HEK293T (cell line): ENCODE results near the gene DNAAF6.
"Not testable (repeated sequence)": the region's sequence is repeated elsewhere in the genome, so short reads cannot be mapped to it uniquely, and the experiment has no call there.

Experiments used
- CTCF ChIA-PET: fragments of 350-600 bp; formaldehyde crosslinking; extraction: SDS; loops from one replicate; lab custom pipeline; 2021; ENCODE audit warnings: antibody characterized with exemption, inconsistent platforms; lab: Yijun Ruan, JAX
- POLR2A ChIA-PET: fragments of 350-600 bp; formaldehyde crosslinking; extraction: SDS; loops from one replicate; lab custom pipeline; 2020; ENCODE audit warnings: antibody characterized with exemption, inconsistent platforms; lab: Yijun Ruan, JAX
- DNase-seq: peaks from one replicate; pipeline ENCODE4 v3.0.0; 2012; ENCODE audit warnings: mixed read lengths; ENCODE audit errors: extremely low spot score
- ARNT ChIP-seq: fragments of 450-650 bp; IDR thresholded peaks from 2 replicates; pipeline ENCODE4 v1.6.1; 2017; ENCODE audit warnings: mild to moderate bottlenecking
- BHLHE40 ChIP-seq: fragments of 450-650 bp; IDR thresholded peaks from 2 replicates; pipeline ENCODE4 v1.6.1; 2016; ENCODE audit warnings: mild to moderate bottlenecking, moderate library complexity, borderline replicate concordance
- CTBP1 ChIP-seq: fragments of 450-650 bp; IDR thresholded peaks from 2 replicates; pipeline ENCODE4 v1.6.1; 2016; ENCODE audit warnings: borderline replicate concordance
- ELF4 ChIP-seq: fragments of 450-650 bp; IDR thresholded peaks from 2 replicates; pipeline ENCODE4 v1.6.1; 2017; ENCODE audit warnings: antibody characterized with exemption
- FOXA1 ChIP-seq: fragments of 450-650 bp; IDR thresholded peaks from 2 replicates; pipeline ENCODE4 v1.6.1; 2016; ENCODE audit warnings: mild to moderate bottlenecking
- FOXK2 ChIP-seq: fragments of 450-650 bp; IDR thresholded peaks from 2 replicates; pipeline ENCODE4 v1.6.1; 2016; ENCODE audit warnings: mild to moderate bottlenecking
- FOXM1 ChIP-seq: fragments of 450-650 bp; IDR thresholded peaks from 2 replicates; pipeline ENCODE4 v1.6.1; 2017; ENCODE audit warnings: mild to moderate bottlenecking, borderline replicate concordance
- HDGF ChIP-seq: fragments of 450-650 bp; IDR thresholded peaks from 2 replicates; pipeline ENCODE4 v1.6.1; 2017; ENCODE audit warnings: antibody characterized with exemption, borderline replicate concordance
- L3MBTL2 ChIP-seq: fragments of 450-650 bp; conservative IDR thresholded peaks from 2 replicates; pipeline ENCODE4 v1.6.1; 2016; ENCODE audit warnings: mild to moderate bottlenecking
- LEF1 ChIP-seq: fragments of 450-650 bp; IDR thresholded peaks from 2 replicates; pipeline ENCODE4 v1.6.1; 2017; ENCODE audit warnings: mild to moderate bottlenecking, borderline replicate concordance
- NFRKB ChIP-seq: fragments of 450-650 bp; IDR thresholded peaks from 2 replicates; pipeline ENCODE4 v1.6.1; 2016; ENCODE audit warnings: mild to moderate bottlenecking, moderate library complexity
- SP1 ChIP-seq: fragments of 450-650 bp; IDR thresholded peaks from 2 replicates; pipeline ENCODE4 v1.6.1; 2017
- SUZ12 ChIP-seq: fragments of 450-650 bp; IDR thresholded peaks from 2 replicates; pipeline ENCODE4 v1.6.1; 2016; ENCODE audit warnings: mild to moderate bottlenecking
- TARDBP ChIP-seq: fragments of 450-650 bp; IDR thresholded peaks from 2 replicates; pipeline ENCODE4 v1.6.1; 2016
- ZNF384 ChIP-seq: fragments of 450-650 bp; IDR thresholded peaks from 2 replicates; pipeline ENCODE4 v1.6.1; 2016
- TF ChIP-seq, protein P1 (sequence below): fragments of 450-650 bp; IDR thresholded peaks from 2 replicates; pipeline ENCODE4 v1.6.1; 2016

The DNAAF6 gene

DNA sequence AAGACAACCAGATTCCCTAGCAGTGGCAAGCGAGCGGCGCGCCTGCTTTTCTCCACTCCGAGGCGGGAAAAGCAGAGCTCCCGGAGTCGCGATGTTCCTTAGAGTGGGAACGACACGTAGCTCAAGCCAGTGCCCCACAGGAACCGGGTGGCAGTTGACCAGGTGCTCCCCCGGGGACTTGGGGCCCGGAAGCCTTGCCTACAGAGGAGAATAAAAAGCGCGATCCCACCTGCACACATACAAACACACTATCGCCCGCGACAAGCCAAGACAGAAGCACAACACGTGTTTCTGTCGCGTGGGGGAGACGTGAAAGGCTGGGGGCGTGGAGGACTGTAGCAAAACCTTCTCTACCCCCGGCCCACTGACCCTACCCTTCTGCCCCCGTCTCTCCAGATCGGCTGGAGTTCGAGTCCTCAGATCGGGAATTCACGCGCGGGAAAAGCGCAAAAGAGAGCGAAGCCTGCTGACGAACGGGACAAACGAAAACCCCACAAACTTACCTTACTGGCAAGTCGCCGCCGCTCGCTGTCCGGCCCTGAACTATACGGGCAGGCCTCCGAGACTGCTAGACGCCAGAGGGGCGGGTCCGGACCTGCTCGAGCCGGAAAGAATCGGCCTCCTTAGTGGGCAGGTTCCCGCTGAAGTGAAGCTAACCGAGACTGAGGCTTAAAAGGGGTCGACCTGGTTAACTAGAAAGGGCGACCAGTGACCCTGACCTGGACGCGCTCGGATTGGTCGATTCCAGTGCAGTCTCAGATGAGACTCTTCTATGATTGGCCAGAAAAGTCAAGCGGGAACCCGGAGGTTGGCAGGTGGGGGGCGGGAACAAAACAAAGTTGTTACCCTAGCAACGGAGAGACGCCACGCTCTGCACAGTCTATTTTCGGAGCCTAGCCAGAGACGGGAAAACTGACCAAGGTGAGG, at the start of gene DNAAF6, which contains the start of gene NUP62CL:
TSS of gene DNAAF6 (plus strand) at position 842 of the 927 bp plus-strand sequence. CDS start 6,265 bp downstream, outside the sequence.
TSS of gene NUP62CL (minus strand) at position 664 of the 927 bp plus-strand sequence. CDS start 31,287 bp downstream, outside the sequence.
- ChIA-PET POLR2A (interaction anchor here (0.5 to 1.3 kb wide), 6 partner anchors 8 to 91 kb away, joined by 3 to 5 read pairs (median 4); partner anchors contain the start of gene RBM41), CTCF (interaction anchor here (0.7 kb wide), 1 partner anchor 37 kb away, joined by 4 read pairs; no protein-coding TSS in a partner anchor)
- TF ChIP-seq SP1 (no peak), L3MBTL2 (peak; percentile 88), TARDBP (peak; percentile 66; the same call in 1 of the 2 replicates), FOXM1 (no peak)
- peak; percentile 88 for DNase-seq

- POLR2A ChIA-PET, DNase-seq, CTCF ChIA-PET: not testable (repeated sequence)
Measured at GRCh38 chrX:107157618-107158017, 48.8 kb upstream of the DNAAF6 start.

GRCh38 chrX:107167163-107167921, 39.1 kb upstream of the DNAAF6 start:
- no peak for DNase-seq
- CTCF ChIA-PET = no interaction called here
- POLR2A ChIA-PET = no interaction called here
- TF ChIP-seq SP1 = no peak
- TF ChIP-seq HDGF = no peak
- TF ChIP-seq ARNT = no peak
- no peak for TF ChIP-seq CTBP1
- no peak for TF ChIP-seq TARDBP
- no peak for TF ChIP-seq NFRKB
- no peak for TF ChIP-seq ZNF384
- no peak for TF ChIP-seq SUZ12
- no peak for TF ChIP-seq BHLHE40
- TF ChIP-seq, protein P1, sequence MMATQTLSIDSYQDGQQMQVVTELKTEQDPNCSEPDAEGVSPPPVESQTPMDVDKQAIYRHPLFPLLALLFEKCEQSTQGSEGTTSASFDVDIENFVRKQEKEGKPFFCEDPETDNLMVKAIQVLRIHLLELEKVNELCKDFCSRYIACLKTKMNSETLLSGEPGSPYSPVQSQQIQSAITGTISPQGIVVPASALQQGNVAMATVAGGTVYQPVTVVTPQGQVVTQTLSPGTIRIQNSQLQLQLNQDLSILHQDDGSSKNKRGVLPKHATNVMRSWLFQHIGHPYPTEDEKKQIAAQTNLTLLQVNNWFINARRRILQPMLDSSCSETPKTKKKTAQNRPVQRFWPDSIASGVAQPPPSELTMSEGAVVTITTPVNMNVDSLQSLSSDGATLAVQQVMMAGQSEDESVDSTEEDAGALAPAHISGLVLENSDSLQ = no peak
- TF ChIP-seq FOXK2 = no peak
- TF ChIP-seq LEF1 = no peak
- TF ChIP-seq ELF4 = no peak

- no peak for TF ChIP-seq ELF4
- no peak for TF ChIP-seq FOXA1
- TF ChIP-seq ZNF384 = no peak
- TF ChIP-seq BHLHE40 = no peak
- TF ChIP-seq SUZ12 = no peak
- TF ChIP-seq SP1 = no peak
- no peak for TF ChIP-seq FOXK2
- no peak for TF ChIP-seq HDGF
- no peak for TF ChIP-seq NFRKB
- DNase-seq = no peak
- ChIA-PET CTCF (no interaction called here), POLR2A (no interaction called here)
Measured at GRCh38 chrX:107168257-107168656, 38.2 kb upstream of the DNAAF6 start.

DNA sequence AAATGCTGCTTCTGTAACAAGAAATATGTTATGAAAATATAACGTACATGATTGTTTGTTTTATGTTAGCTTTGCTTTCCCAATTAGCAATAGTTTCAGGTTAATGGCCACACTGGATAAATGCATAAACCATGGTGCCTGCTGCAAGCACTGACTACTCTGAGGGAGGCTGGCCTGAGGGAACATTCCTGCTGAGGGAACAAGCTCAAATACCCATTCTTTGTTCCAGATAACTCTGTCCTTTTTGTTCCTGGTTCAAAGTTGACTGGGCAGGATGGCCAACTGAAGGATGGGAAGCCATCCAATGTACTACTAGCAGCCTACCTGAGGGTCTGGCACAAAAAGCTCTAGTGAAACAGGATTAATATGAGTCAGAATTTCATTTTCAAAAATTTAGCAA, 37.7 kb upstream of the DNAAF6 start:
- CTCF ChIA-PET = interaction anchor here (0.9 kb wide), 1 partner anchor 37 kb away, joined by 4 read pairs; no protein-coding TSS in a partner anchor
- POLR2A ChIA-PET = no interaction called here
- no peak for TF ChIP-seq L3MBTL2
- no peak for TF ChIP-seq ZNF384
- no peak for TF ChIP-seq FOXA1
- no peak for TF ChIP-seq SUZ12
- TF ChIP-seq ELF4 = no peak
- TF ChIP-seq LEF1 = no peak
- no peak for DNase-seq

- POLR2A ChIA-PET = no interaction called here
- no peak for TF ChIP-seq CTBP1
- TF ChIP-seq FOXM1 = no peak
- no peak for TF ChIP-seq SP1
- no peak for TF ChIP-seq NFRKB
- no peak for TF ChIP-seq TARDBP
- TF ChIP-seq, protein P1 = no peak
- TF ChIP-seq ZNF384 = no peak
- no peak for TF ChIP-seq FOXA1
- no peak for TF ChIP-seq FOXK2
- TF ChIP-seq ARNT = no peak
- no peak for TF ChIP-seq L3MBTL2
- no peak for TF ChIP-seq LEF1
- TF ChIP-seq HDGF = no peak
- no peak for TF ChIP-seq BHLHE40
- TF ChIP-seq SUZ12 = no peak
- no peak for TF ChIP-seq ELF4
- CTCF ChIA-PET = no interaction called here
Measured at GRCh38 chrX:107171369-107172102, 34.9 kb upstream of the DNAAF6 start.

More at GRCh38 chrX:107171369-107172102, 34.9 kb upstream of the DNAAF6 start:
- no peak for DNase-seq
